HG02642 (cell line): ENCODE measurements around the gene MYEOV.

ENCODE experiments used
- ATAC-seq: cut with Tn5 transposase; IDR thresholded peaks from one replicate; pipeline ENCODE4 v1.9.1; 2021; ENCODE audit warnings: mild to moderate bottlenecking; ENCODE audit not compliant: unreplicated experiment, poor library complexity

Gene MYEOV

DNA sequence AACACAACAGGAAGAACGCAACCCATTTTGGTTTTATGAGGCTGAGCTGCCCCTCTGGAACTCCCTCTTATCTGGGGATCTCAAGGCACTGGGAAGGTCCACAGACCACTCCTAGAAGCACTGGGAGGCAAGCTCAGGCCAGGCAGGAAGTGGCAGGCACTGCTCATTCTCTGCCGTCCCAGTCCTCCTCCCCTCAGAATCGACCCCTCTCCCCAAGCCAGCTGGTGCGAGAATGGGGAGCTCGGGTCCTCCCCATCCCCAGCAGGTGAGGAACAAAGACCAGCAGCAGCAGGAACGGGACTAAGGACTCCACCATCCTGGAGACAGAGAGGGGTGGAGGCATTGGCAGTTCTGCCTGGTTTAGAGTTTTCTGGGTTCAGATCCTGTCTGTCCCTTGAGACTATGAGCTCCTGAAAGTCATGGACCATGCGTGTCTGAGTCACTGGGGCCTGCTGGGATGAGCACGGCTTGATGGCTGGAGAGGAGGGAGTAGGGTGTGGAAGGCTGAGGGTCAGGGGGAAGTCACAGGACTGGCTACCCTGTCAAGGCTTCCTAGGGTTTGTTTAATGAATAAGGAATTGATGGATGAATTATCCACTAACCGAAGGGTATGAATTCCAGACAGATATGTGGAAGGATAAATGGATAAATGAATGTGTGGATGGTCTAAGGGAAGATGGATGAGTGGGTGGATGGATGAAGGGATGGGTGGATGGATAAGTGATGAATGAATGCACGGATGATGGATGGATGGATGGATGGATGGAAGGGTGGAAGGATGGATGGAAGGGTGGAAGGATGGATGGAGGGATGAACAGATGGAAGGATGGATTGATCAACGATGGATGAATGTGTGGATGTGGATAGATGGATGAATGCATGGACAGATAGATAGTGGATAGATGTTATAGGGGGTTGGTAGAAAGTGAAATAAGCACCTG lies 6.4 kb downstream of the MYEOV start:
- no peak for ATAC-seq

GRCh38 chr11:69301081-69301454 lies 7.1 kb downstream of the MYEOV start:
- no peak for ATAC-seq

GRCh38 chr11:69301455-69302401 lies 7.8 kb downstream of the MYEOV start:
- no peak for ATAC-seq

DNA sequence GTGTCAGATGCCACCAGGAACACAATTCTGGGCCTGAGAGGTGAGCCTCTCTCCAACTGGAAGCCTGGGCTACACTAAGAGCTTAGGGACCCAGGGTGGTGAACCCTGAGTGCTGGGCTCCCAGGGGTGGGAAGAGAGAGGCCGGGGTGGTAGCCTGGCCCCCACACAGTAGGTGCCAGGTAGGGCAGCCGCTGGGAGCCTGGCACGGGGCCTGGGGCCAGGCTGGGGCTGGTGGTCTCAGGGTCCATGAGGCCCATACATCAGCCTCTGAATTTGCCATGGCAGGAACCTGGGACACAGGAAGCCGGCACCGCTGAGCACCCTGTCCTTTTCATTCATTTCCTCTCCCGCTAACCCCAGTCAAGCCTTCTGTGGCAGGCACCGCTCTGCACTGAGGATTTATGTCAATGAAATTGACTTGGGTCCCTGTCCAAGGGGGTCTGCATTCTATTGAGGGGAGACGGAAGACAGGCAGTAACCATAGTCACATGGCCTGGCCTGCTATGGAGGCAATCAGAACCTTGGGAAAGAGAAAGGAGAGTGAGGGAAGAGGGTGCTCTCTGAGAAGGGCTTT lies 8.6 kb downstream of the MYEOV start:
- no peak for ATAC-seq

DNA sequence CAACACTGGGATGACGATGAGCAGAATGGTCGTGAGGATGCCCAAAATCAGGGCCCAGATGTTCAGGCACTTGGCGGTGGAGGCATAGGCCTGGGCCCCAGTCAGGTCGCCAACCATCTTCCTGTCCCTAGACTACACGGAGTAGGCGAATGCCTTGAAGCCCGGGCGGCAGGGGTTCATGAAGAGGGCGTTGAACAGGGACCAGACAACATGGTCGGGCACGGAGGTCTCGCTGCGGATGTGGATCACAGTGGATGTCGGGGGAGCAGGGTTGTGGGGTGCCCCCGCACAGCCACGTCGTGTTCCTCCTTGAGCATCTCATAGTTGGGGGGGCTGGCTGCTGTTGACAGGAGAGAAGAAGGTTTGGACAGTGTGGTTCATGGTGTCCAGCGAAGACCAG lies 9.5 kb downstream of the MYEOV start:
- no peak for ATAC-seq

GRCh38 chr11:69304258-69304657 lies 10.3 kb downstream of the MYEOV start:
- ATAC-seq = no peak

- ATAC-seq = no peak
Observed at GRCh38 chr11:69304686-69305085, 10.7 kb downstream of the MYEOV start.

GRCh38 chr11:69305885-69306540 lies 12.1 kb downstream of the MYEOV start:
- no peak for ATAC-seq

DNA sequence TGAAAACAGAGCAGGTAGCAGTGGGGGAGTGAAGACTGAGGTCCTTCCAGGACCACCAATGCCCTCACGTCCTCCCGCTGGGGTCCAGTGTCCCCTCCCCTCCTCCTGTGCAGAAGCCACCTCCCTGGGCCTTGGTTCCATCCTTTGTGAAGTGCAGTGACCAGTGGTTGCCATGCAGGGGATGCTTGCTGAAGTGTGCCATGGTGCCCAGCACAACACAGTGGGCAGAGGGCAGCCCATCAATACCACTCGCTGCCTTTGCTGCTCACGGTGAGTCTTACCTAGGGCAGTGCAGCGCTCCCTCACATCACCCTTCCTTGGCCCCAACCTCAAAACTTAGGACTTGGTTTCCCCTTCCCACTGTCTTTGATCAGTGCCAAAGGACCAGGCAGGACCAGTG lies 12.9 kb downstream of the MYEOV start:
- ATAC-seq = no peak

- ATAC-seq = no peak
Observed at GRCh38 chr11:69307421-69307820, 13.5 kb downstream of the MYEOV start.

DNA sequence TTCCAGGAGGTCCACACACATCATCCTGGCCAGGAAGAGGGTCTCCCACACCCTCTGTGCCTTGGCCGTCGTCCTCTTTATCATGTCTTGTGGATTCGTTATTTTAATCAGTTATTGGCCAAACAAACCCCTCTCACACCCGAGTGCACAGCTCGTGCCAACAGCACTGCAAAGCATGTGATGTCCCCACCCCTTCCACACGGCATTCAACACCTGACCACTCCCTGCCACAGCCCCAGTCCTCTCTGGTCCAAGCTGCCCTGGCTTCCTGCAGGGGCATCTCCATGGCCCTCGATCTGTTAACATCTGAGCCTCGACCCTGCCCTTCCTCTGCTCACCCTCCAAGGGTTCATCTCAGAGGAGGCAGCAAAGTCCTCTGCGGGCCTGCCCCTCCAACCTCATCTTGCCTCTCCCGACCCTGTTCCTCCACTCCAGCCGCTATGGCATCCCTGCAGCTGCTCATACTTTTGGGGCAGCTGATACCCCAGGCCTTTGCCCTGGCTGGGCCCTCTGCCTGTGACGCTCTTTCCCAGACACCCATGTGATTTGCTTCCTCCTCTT lies 14.0 kb downstream of the MYEOV start:
- no peak for ATAC-seq

GRCh38 chr11:69308491-69308911 lies 14.5 kb downstream of the MYEOV start:
- no peak for ATAC-seq

- no peak for ATAC-seq
Observed at GRCh38 chr11:69308936-69309615, 15.1 kb downstream of the MYEOV start.

DNA sequence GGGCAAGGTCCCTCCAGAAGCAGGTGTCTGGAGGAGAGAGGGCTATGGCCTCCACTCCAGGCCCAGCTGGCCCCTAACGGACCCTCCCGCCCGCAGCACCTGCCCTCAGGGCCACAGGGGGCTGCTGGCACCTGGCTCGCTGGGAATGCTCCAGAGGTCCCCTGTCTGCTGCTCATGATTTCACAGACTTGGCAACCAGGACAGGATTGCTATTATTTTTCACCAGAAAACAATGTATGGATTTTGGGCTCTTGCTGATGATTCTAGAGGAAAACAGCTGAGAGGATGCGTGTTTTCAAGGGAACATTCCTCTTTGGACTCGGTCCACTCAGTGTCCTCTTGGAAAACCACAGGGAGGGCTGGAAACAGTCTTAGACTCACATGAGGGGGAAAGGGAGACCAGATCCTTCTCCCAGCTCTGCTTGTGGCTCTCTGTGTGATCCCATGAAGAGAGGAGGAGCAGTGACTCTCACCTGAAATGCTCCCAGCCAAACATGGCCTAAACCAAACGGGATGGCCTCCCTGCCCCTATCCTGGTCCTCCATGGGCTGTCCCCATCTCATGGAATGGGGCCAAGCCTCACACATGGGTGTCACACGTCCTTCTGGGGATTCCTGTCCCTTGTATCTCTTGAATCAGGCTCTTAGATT lies 15.8 kb downstream of the MYEOV start:
- no peak for ATAC-seq

- ATAC-seq = no peak
Observed at GRCh38 chr11:69310351-69310750, 16.4 kb downstream of the MYEOV start.

GRCh38 chr11:69310934-69311766 lies 17.2 kb downstream of the MYEOV start:
- ATAC-seq = no peak

DNA sequence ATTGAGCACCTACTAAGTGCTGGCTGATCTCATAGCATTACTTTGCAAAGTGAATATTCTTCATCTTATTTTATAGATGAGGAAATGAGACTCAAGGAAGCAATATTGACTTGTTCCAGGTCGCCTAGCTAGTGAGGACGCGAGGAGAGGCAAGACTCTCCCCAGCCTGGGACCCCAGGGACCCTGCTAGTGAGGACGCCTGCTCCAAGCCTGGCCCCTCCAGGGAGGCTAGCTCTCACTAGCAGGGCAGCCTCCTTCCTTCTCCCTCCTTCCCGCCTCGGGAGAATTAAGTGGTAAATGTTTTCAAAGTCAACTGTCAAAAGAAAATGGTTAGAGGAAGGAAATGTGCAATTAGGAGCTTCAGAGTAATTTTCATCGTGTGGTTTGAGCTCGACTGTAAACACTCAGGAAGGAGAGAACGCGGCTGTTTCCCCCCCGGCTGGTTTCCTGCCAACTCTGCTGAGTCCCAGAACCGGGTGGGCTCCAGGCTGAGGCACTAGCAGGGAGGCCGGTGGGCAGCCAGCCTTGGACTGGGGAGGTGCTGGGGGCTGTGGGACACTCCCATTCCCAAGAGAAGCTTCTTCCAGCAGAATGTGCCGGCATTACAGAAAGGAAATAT lies 17.9 kb downstream of the MYEOV start:
- no peak for ATAC-seq
